H1 (cell line): ENCODE results near the gene CEBPE. TPM values are rescaled to one million over a fixed set of nuclear protein-coding genes. Genes with fewer than 3 reads are reported as not detected.

Source experiments
- CTCF ChIA-PET: fragments of 300-600 bp; sonication (Branson Sonifier 250); formaldehyde crosslinking; loops from one replicate; lab custom pipeline; 2021; ENCODE audit not compliant: partially characterized antibody; lab: Charles Lee
- POLR2A ChIA-PET: fragments of 300-600 bp; sonication (Branson Sonifier 250); formaldehyde crosslinking; loops from one replicate; lab custom pipeline; 2021; ENCODE audit warnings: inconsistent platforms; ENCODE audit not compliant: partially characterized antibody; lab: Charles Lee
- DNase-seq, 2 experiments: peaks; one replicate each; pipeline versions ENCODE4 v3.0.0 to v3.0.0-alpha.2; 2010 to 2022; ENCODE audit warnings: low spot score in 2 of 2, low read depth in 1 of 2, mixed read lengths in 1 of 2
- FAIRE-seq: peaks from 2 replicates; lab custom pipeline; 2011; peaks lifted over from hg19 to GRCh38; lab: Jason Lieb, UNC
- H2AFZ ChIP-seq: 2 replicates; pipeline ENCODE4 v1.8.1; 2012; ENCODE audit warnings: low read length, inconsistent platforms
- H2AK5ac ChIP-seq: 2 replicates; pipeline ENCODE4 v1.6.1; 2013; ENCODE audit warnings: low read depth, low read length
- H2BK120ac ChIP-seq: replicated peaks from 2 replicates; pipeline ENCODE3; 2013; ENCODE audit warnings: low read depth, low read length, inconsistent platforms
- H2BK12ac ChIP-seq: 2 replicates; pipeline ENCODE4 v1.6.1; 2013; ENCODE audit warnings: low read depth, low read length
- H2BK15ac ChIP-seq: 2 replicates; pipeline ENCODE4 v1.6.1; 2013; ENCODE audit warnings: low read length
- H2BK20ac ChIP-seq: 2 replicates; pipeline ENCODE4 v1.6.1; 2013; ENCODE audit warnings: low read length
- H2BK5ac ChIP-seq: 2 replicates; pipeline ENCODE4 v1.6.1; 2013; ENCODE audit warnings: low read depth, low read length
- H3K14ac ChIP-seq: 2 replicates; pipeline ENCODE4 v1.6.1; 2013; ENCODE audit warnings: inconsistent platforms; ENCODE audit not compliant: insufficient read length
- H3K18ac ChIP-seq: 2 replicates; pipeline ENCODE4 v1.6.1; 2013; ENCODE audit warnings: low read length; ENCODE audit errors: extremely low read depth
- H3K23ac ChIP-seq: 2 replicates; pipeline ENCODE4 v1.6.1; 2013; ENCODE audit warnings: inconsistent platforms; ENCODE audit not compliant: insufficient read length
- H3K23me2 ChIP-seq: 2 replicates; pipeline ENCODE4 v1.6.1; 2013; ENCODE audit warnings: low read depth, low read length
- H3K27ac ChIP-seq: 2 replicates; pipeline ENCODE4 v1.6.1; 2011; ENCODE audit warnings: low read depth, low read length, inconsistent platforms
- H3K27me3 ChIP-seq, 4 experiments: replicated peaks in 1 of 4; 1 replicate in 1 of 4; 2 replicates in 3 of 4; pipeline versions ENCODE4 v1.6.1 to v1.8.1; 2011 to 2013; ENCODE audit warnings: low read length in 3 of 4, mild to moderate bottlenecking in 3 of 4, inconsistent platforms in 2 of 4, mixed read lengths in 2 of 4, moderate library complexity in 1 of 4; ENCODE audit not compliant: control insufficient read depth in 3 of 4, insufficient read depth in 3 of 4; ENCODE audit errors: extremely low read depth in 1 of 4
- H3K36me3 ChIP-seq, 4 experiments: 2 replicates each; pipeline versions ENCODE4 v1.6.1 to v1.8.1; 2011 to 2013; ENCODE audit warnings: mild to moderate bottlenecking in 4 of 4, low read length in 3 of 4, moderate library complexity in 2 of 4, control low read depth in 1 of 4, inconsistent platforms in 1 of 4; ENCODE audit not compliant: insufficient read depth in 4 of 4, control insufficient read depth in 2 of 4
- H3K4ac ChIP-seq: replicated peaks from 2 replicates; pipeline ENCODE3; 2013; ENCODE audit warnings: low read length, low read depth, mixed read lengths, inconsistent platforms; ENCODE audit not compliant: insufficient read length
- H3K4me1 ChIP-seq, 4 experiments: replicated peaks in 1 of 4; 1 replicate in 1 of 4; 2 replicates in 3 of 4; pipeline versions ENCODE4 v1.6.1 to v1.8.1; 2011 to 2013; ENCODE audit warnings: low read length in 3 of 4, inconsistent platforms in 2 of 4, mixed read lengths in 1 of 4; ENCODE audit not compliant: insufficient read depth in 4 of 4, control insufficient read depth in 3 of 4
- H3K4me2 ChIP-seq, 2 experiments: 2 replicates each; pipeline versions ENCODE4 v1.6.1 to v1.8.1; 2011 to 2013; ENCODE audit warnings: low read depth in 2 of 2, low read length in 2 of 2, control low read depth in 1 of 2, inconsistent platforms in 1 of 2, mild to moderate bottlenecking in 1 of 2; ENCODE audit not compliant: insufficient read depth in 1 of 2
- H3K4me3 ChIP-seq, 4 experiments: fragments of 200-600, 300-600 bp in 1 of 4; sonication (generic), shearing (Covaris generic), sonication (Bioruptor Twin) in 1 of 4; 2 replicates each; pipeline versions ENCODE4 v1.5.1 to v1.8.1; 2011 to 2016; ENCODE audit warnings: low read length in 4 of 4, low read depth in 3 of 4, control low read depth in 2 of 4, inconsistent platforms in 2 of 4, mild to moderate bottlenecking in 2 of 4, mixed read lengths in 1 of 4, moderate library complexity in 1 of 4; ENCODE audit not compliant: insufficient read depth in 2 of 4; ENCODE audit errors: extremely low read depth in 1 of 4
- H3K56ac ChIP-seq: replicated peaks from 2 replicates; pipeline ENCODE3; 2013; ENCODE audit warnings: low read depth, mild to moderate bottlenecking, mixed read lengths, low read length, inconsistent platforms; ENCODE audit not compliant: insufficient read length
- H3K79me1 ChIP-seq: 2 replicates; pipeline ENCODE4 v1.6.1; 2013; ENCODE audit warnings: low read depth, low read length, control low read depth
- H3K79me2 ChIP-seq, 2 experiments: 2 replicates each; pipeline versions ENCODE4 v1.6.1 to v1.8.1; 2012 to 2013; ENCODE audit warnings: low read length in 2 of 2, mild to moderate bottlenecking in 2 of 2, inconsistent platforms in 1 of 2; ENCODE audit not compliant: insufficient read depth in 2 of 2, control insufficient read depth in 1 of 2
- H3K9ac ChIP-seq, 4 experiments: replicated peaks in 1 of 4; 1 replicate in 1 of 4; 2 replicates in 3 of 4; pipeline versions ENCODE4 v1.6.1 to v1.8.1; 2011 to 2013; ENCODE audit warnings: low read depth in 3 of 4, low read length in 3 of 4, control low read depth in 2 of 4, mild to moderate bottlenecking in 2 of 4, moderate library complexity in 2 of 4, inconsistent platforms in 1 of 4; ENCODE audit errors: extremely low read depth in 1 of 4
- H3K9me3 ChIP-seq, 2 experiments: 2 replicates each; pipeline versions ENCODE4 v1.6.1 to v1.8.1; 2012 to 2013; ENCODE audit warnings: mild to moderate bottlenecking in 2 of 2, moderate library complexity in 2 of 2, control low read depth in 1 of 2, inconsistent platforms in 1 of 2, low read depth in 1 of 2, low read length in 1 of 2, mixed read lengths in 1 of 2; ENCODE audit not compliant: insufficient read depth in 2 of 2
- H4K20me1 ChIP-seq, 2 experiments: replicated peaks in 1 of 2; 2 replicates each; pipeline versions ENCODE3 to v1.8.1; 2011 to 2013; ENCODE audit warnings: inconsistent platforms in 2 of 2, low read length in 2 of 2, mild to moderate bottlenecking in 1 of 2; ENCODE audit not compliant: insufficient read depth in 2 of 2, control insufficient read depth in 1 of 2
- H4K5ac ChIP-seq: 2 replicates; pipeline ENCODE4 v1.6.1; 2013; ENCODE audit warnings: low read length, low read depth, mixed read lengths, inconsistent platforms; ENCODE audit not compliant: insufficient read length
- H4K8ac ChIP-seq: 2 replicates; pipeline ENCODE4 v1.8.0; 2013; ENCODE audit warnings: mild to moderate bottlenecking, moderate library complexity, low read length, inconsistent platforms; ENCODE audit not compliant: insufficient read depth; ENCODE audit errors: extremely low read depth
- H4K91ac ChIP-seq: replicated peaks from 2 replicates; pipeline ENCODE3; 2013; ENCODE audit warnings: low read length, mixed read lengths, inconsistent platforms; ENCODE audit not compliant: insufficient read length
- CHD1 ChIP-seq: IDR thresholded peaks from 2 replicates; pipeline ENCODE4 v1.6.1; 2012; ENCODE audit warnings: low read depth, low read length, improper control_type of control experiment
- CHD2 ChIP-seq: IDR thresholded peaks from 2 replicates; pipeline ENCODE4 v1.6.1; 2012; ENCODE audit warnings: low read length, improper control_type of control experiment
- CREB1 ChIP-seq: IDR thresholded peaks from 2 replicates; pipeline ENCODE4 v1.6.1; 2012; ENCODE audit warnings: inconsistent platforms
- EP300 ChIP-seq, 2 experiments: IDR thresholded peaks; 1 replicate in 1 of 2; 2 replicates in 1 of 2; pipeline ENCODE4 v1.6.1; 2011 to 2012; ENCODE audit warnings: low read depth in 2 of 2, low read length in 2 of 2, mild to moderate bottlenecking in 2 of 2, borderline replicate concordance in 1 of 2, inconsistent platforms in 1 of 2, moderate library complexity in 1 of 2
- EZH2 ChIP-seq: fragments of 200-600 bp; sonication (generic); IDR thresholded peaks from 2 replicates; pipeline ENCODE4 v1.7.1; 2012; ENCODE audit warnings: low read depth, mild to moderate bottlenecking, moderate library complexity, low read length, inconsistent platforms; ENCODE audit not compliant: severe bottlenecking
- JUN ChIP-seq: IDR thresholded peaks from 2 replicates; pipeline ENCODE4 v1.6.1; 2011; ENCODE audit warnings: low read depth, mild to moderate bottlenecking, improper control_type of control experiment, low read length
- KDM4A ChIP-seq: IDR thresholded peaks from one replicate; pipeline ENCODE4 v1.7.1; 2012; ENCODE audit warnings: low read depth, mild to moderate bottlenecking, moderate library complexity, low read length, inconsistent platforms; ENCODE audit not compliant: severe bottlenecking
- RNF2 ChIP-seq: fragments of 200-900, 300-1000 bp; sonication (generic); IDR thresholded peaks from 2 replicates; pipeline ENCODE4 v1.7.1; 2016; ENCODE audit warnings: borderline replicate concordance, low read depth, mild to moderate bottlenecking, antibody characterized with exemption, low read length; ENCODE audit not compliant: poor library complexity, severe bottlenecking; ENCODE audit errors: missing control alignments
- RXRA ChIP-seq: IDR thresholded peaks from 2 replicates; pipeline ENCODE4 v1.6.1; 2011; ENCODE audit warnings: low read depth, mild to moderate bottlenecking, low read length, moderate library complexity; ENCODE audit not compliant: insufficient read depth
- SIRT6 ChIP-seq: IDR thresholded peaks from one replicate; pipeline ENCODE4 v1.7.1; 2012; ENCODE audit warnings: low read length, inconsistent platforms
- SP2 ChIP-seq: IDR thresholded peaks from 2 replicates; pipeline ENCODE4 v1.6.1; 2012; ENCODE audit warnings: mild to moderate bottlenecking, low read length, inconsistent platforms
- ZNF274 ChIP-seq: IDR thresholded peaks from 2 replicates; pipeline ENCODE4 v1.7.0; 2012; ENCODE audit warnings: low read length, borderline replicate concordance; ENCODE audit errors: extremely low read depth
- WGBS, 2 experiments: shearing (Covaris generic) in 1 of 2; methylation state at CpG; one replicate each; pipeline versions ENCODE4 v1.1.6 to v1.1.7; 2013 to 2015; ENCODE audit warnings: low lambda C conversion rate in 2 of 2, mixed read lengths in 2 of 2, inconsistent platforms in 1 of 2, low coverage in 1 of 2, missing lambda C conversion rate in 1 of 2; ENCODE audit not compliant: insufficient replicate concordance in 2 of 2, insufficient coverage in 1 of 2, insufficient read length in 1 of 2; ENCODE audit errors: extremely low coverage in 1 of 2, missing lambda C conversion rate in 1 of 2; 5-methylcytosine and 5-hydroxymethylcytosine counted together
- polyA plus RNA-seq, 7 experiments: library from polyadenylated mRNA; depleted of rRNA in 3 of 7; stranded (reverse) in 5 of 7; unstranded in 2 of 7; fragments of >200 nt in 5 of 7; fragments of 200-250 nt in 2 of 7; gene quantifications; 1 replicate in 5 of 7; 2 replicates in 1 of 7; 4 replicates in 1 of 7; pipeline versions ENCODE4 v1.2.1 to v1.2.3, GENCODE V29; 2011 to 2013; ENCODE audit warnings: missing spikeins in 2 of 7, mixed read lengths in 2 of 7
- total RNA-seq: library from RNA; stranded (reverse); fragmentation: NEBNext Ultra II Directional; extraction: Animal tissue kit (Norgen Biotek cat#: 25700); gene quantifications from 2 replicates; pipeline ENCODE4 v1.2.1, GENCODE V29; 2021
- TF ChIP-seq, protein P1 (sequence below): IDR thresholded peaks from 2 replicates; pipeline ENCODE4 v1.6.1; 2012; ENCODE audit warnings: inconsistent platforms

CEBPE gene
- total and polyA plus RNA-seq, 2 of the 8 experiments (the other 6 are each of a cell fraction or from before 2014, with no cell fraction given): 0.05 TPM; not detected in 1

GRCh38 chr14:23132970-23133369 is 13.9 kb upstream of the CEBPE start:
- no peak overlapping the region for H2BK15ac ChIP-seq
- no peak for FAIRE-seq
- no peak for TF ChIP-seq JUN
- TF ChIP-seq, protein P1, sequence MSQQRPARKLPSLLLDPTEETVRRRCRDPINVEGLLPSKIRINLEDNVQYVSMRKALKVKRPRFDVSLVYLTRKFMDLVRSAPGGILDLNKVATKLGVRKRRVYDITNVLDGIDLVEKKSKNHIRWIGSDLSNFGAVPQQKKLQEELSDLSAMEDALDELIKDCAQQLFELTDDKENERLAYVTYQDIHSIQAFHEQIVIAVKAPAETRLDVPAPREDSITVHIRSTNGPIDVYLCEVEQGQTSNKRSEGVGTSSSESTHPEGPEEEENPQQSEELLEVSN: no peak
- TF ChIP-seq EZH2: no peak
- TF ChIP-seq CHD2: no peak
- no peak for TF ChIP-seq RXRA
- TF ChIP-seq SIRT6: no peak
- no peak for TF ChIP-seq KDM4A
- TF ChIP-seq EP300 (IDR thresholded peaks at IDR 0.05; ENCODE audit: borderline replicate concordance in 1 of 2, low read depth in 2 of 2, low read length in 2 of 2): no peak
- TF ChIP-seq SP2: no peak
- TF ChIP-seq CHD1: no peak
- TF ChIP-seq CREB1: no peak
- no peak for TF ChIP-seq RNF2
- no peak for TF ChIP-seq ZNF274

More at GRCh38 chr14:23132970-23133369, 13.9 kb upstream of the CEBPE start:
- Histone ChIP-seq H3K4me2 (no peak overlapping the region), H2AK5ac (no peak overlapping the region), H4K20me1 (peaks cover 2 to 4% of the 10 kb centered on the region in 2 experiments), H3K4me1 (no peaks in the 10 kb centered on the region), H4K8ac (no peak overlapping the region), H3K18ac (no peak overlapping the region), H3K9me3 (no peaks in the 10 kb centered on the region), H3K27ac (no peak overlapping the region), H2BK12ac (no peak overlapping the region), H3K4ac (no peak overlapping the region), H2BK20ac (no peak overlapping the region), H3K36me3 (peaks cover 9 to 42% (median 28%) of the 10 kb centered on the region in 4 experiments), H2BK5ac (no peak overlapping the region), H3K79me2 (no peaks in the 10 kb centered on the region), H3K79me1 (no peaks in the 10 kb centered on the region), H3K23ac (no peak overlapping the region), H3K4me3 (no peak overlapping the region), H2AFZ (no peak overlapping the region), H3K14ac (no peak overlapping the region), H3K27me3 (no peaks in the 10 kb centered on the region), H4K91ac (no peak overlapping the region), H3K56ac (no peak overlapping the region), H2BK120ac (no peak overlapping the region), H4K5ac (no peak overlapping the region), H3K23me2 (no peaks in the 10 kb centered on the region), H3K9ac (no peak overlapping the region)
- ChIA-PET POLR2A (no interaction called here), CTCF (interaction anchor here (1.4 to 1.9 kb wide), 2 partner anchors 12 to 56 kb away, joined by 3 to 7 read pairs; no protein-coding TSS in a partner anchor)
- no peak for DNase-seq
- 96% methylated on average over 8 of the region's 8 CpGs; no CpG with 5 or more reads in 1 of the 2 experiments for whole genome bisulfite sequencing, 2 experiments
